Measurements from ENCODE around the gene TM7SF2. TPM values are rescaled to one million over a fixed set of nuclear protein-coding genes. Genes with fewer than 3 reads are reported as not detected.

The TM7SF2 gene
- total RNA-seq, 2 experiments from 2014 or later = 20.0 to 20.4 TPM

DNA sequence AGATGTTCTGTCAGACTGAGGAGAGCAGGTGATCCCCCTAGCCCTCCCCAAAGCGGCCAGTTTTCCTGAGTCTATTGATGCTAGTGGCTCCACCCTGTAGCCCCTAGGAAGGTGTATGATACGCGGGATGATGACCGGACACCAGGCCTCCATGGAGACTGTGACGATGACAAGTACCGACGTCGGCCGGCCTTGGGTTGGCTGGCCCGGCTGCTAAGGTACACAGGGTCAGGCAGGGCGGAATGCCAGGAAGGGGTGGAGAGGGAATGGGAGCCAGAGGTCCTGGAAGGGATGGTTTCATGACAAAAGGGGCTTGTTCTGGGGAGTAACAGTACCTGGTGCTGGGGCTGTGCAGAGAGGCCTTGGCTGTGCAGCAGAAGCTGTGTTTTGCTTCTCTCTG, 24.5 kb upstream of the TM7SF2 start:
- ATAC-seq (ENCODE audit: poor library complexity) = no peak
- H3K36me3 Mint-ChIP-seq (ENCODE audit: low read depth) = peaks cover 57% of the 10 kb centered on the region
- intact Hi-C loops (cut with DNase I, micrococcal nuclease) = loop anchor here in 1 of 2 experiments (10.0 kb wide), 2 partner anchors 242 to 1258 kb away; partner anchors contain the start of genes B4GAT1, BRMS1 and CDC42BPG

DNA sequence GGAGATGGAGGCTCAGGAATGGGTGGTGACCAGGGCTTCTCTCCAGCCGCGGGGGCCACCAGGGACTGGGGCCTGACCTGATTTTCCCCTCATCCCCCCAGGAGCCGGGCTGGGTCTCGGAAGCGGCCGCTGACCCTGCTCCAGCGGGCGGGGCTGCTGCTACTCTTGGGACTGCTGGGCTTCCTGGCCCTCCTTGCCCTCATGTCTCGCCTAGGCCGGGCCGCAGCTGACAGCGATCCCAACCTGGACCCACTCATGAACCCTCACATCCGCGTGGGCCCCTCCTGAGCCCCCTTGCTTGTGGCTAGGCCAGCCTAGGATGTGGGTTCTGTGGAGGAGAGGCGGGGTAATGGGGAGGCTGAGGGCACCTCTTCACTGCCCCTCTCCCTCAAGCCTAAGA, 23.8 kb upstream of the TM7SF2 start:
- H3K9me3 ChIP-seq (ENCODE audit: control insufficient read depth in 1 of 2, insufficient read depth in 1 of 2, low read length in 2 of 2) = no peaks in the 10 kb centered on the region
- ATAC-seq (ENCODE audit: poor library complexity) (no peak), DNase-seq (no peak)
- H3K36me3 ChIP-seq (ENCODE audit: insufficient read depth, low read length) = peaks cover 50% of the 10 kb centered on the region
- Mint-ChIP-seq H3K4me1 (ENCODE audit: low read depth) (peaks cover 32% of the 10 kb centered on the region), H3K36me3 (ENCODE audit: low read depth) (peaks cover 57% of the 10 kb centered on the region), H3K27me3 (no peaks in the 10 kb centered on the region), H3K4me3 (no peak overlapping the region), H3K9me3 (no peaks in the 10 kb centered on the region), H3K27ac (no peak overlapping the region)
- POLR2A ChIA-PET = interaction anchor here (1.6 kb wide), 1 partner anchor 8 kb away, joined by 5 read pairs; the partner anchor contains the start of gene VPS51
- no peak overlapping the region for H3K4me3 ChIP-seq (ENCODE audit: low read length)
- CTCF ChIA-PET = no interaction called here
- intact Hi-C loops (cut with DNase I, micrococcal nuclease) = loop anchor here in 1 of 2 experiments (10.0 kb wide), 2 partner anchors 243 to 1257 kb away; partner anchors contain the start of genes B4GAT1, BRMS1 and CDC42BPG
- H3K27me3 ChIP-seq (ENCODE audit: control insufficient read depth in 1 of 2, insufficient read depth in 2 of 2, low read length in 2 of 2) = no peaks in the 10 kb centered on the region
- no peak overlapping the region for H3K27ac ChIP-seq (ENCODE audit: low read depth in 1 of 2, low read length in 2 of 2)
- TF ChIP-seq, protein P1, sequence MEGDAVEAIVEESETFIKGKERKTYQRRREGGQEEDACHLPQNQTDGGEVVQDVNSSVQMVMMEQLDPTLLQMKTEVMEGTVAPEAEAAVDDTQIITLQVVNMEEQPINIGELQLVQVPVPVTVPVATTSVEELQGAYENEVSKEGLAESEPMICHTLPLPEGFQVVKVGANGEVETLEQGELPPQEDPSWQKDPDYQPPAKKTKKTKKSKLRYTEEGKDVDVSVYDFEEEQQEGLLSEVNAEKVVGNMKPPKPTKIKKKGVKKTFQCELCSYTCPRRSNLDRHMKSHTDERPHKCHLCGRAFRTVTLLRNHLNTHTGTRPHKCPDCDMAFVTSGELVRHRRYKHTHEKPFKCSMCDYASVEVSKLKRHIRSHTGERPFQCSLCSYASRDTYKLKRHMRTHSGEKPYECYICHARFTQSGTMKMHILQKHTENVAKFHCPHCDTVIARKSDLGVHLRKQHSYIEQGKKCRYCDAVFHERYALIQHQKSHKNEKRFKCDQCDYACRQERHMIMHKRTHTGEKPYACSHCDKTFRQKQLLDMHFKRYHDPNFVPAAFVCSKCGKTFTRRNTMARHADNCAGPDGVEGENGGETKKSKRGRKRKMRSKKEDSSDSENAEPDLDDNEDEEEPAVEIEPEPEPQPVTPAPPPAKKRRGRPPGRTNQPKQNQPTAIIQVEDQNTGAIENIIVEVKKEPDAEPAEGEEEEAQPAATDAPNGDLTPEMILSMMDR (IDR thresholded peaks at IDR 0.05) = no peak
- peaks cover 21% of the 10 kb centered on the region for H3K4me1 ChIP-seq (ENCODE audit: insufficient read depth, low read length)

More for the DNA sequence above, 24.5 kb upstream of the TM7SF2 start:
- Mint-ChIP-seq H3K4me1 (ENCODE audit: low read depth) (peaks cover 33% of the 10 kb centered on the region), H3K4me3 (no peak overlapping the region), H3K9me3 (no peaks in the 10 kb centered on the region), H3K27ac (no peak overlapping the region), H3K27me3 (no peaks in the 10 kb centered on the region)
- H3K9me3 ChIP-seq (ENCODE audit: control insufficient read depth in 1 of 2, insufficient read depth in 1 of 2, low read length in 2 of 2) = no peaks in the 10 kb centered on the region
- TF ChIP-seq, protein P1 (IDR thresholded peaks at IDR 0.05) = no peak
- POLR2A ChIA-PET = interaction anchor here (1.0 to 2.9 kb wide), 3 partner anchors 9 to 47 kb away, joined by 3 to 16 read pairs (median 5); partner anchors contain the start of genes SYVN1 and VPS51
- CTCF ChIA-PET = interaction anchor here (0.5 kb wide), 1 partner anchor 245 kb away, joined by 3 read pairs; no protein-coding TSS in a partner anchor
- no peak overlapping the region for H3K4me3 ChIP-seq (ENCODE audit: low read length)
- H3K27ac ChIP-seq (ENCODE audit: low read depth in 1 of 2, low read length in 2 of 2) = no peak overlapping the region
- no peak for DNase-seq
- peaks cover 21% of the 10 kb centered on the region for H3K4me1 ChIP-seq (ENCODE audit: insufficient read depth, low read length)
- peaks cover 50% of the 10 kb centered on the region for H3K36me3 ChIP-seq (ENCODE audit: insufficient read depth, low read length)
- H3K27me3 ChIP-seq (ENCODE audit: control insufficient read depth in 1 of 2, insufficient read depth in 2 of 2, low read length in 2 of 2) = no peaks in the 10 kb centered on the region

DNA sequence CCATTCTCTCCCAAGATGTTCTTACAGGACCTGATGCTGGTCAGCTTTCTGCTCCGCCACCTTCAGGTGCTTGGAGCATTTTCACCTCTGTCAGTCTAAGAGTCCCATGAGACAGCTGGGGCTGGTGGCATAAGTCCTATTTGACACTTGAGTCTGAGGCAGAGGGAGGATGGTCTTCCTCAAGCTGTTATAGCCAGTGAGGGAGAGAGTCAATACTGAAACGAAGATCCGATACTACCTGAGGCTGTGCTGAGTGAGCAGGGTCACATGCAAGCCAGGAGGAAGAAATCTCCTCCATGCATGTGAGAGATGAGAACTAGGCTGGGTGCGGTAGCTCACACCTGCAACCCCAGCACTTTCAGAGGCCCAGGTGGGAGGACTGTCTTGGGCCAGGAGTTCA, 22.1 kb upstream of the TM7SF2 start:
- CTCF ChIA-PET = interaction anchor here (1.4 kb wide), 1 partner anchor 21 kb away, joined by 4 read pairs; no protein-coding TSS in a partner anchor
- no peak overlapping the region for H3K4me3 ChIP-seq (ENCODE audit: low read length)
- H3K4me3 Mint-ChIP-seq = no peak overlapping the region
- H3K27ac Mint-ChIP-seq = peak overlapping the region; percentile 44
- H3K36me3 ChIP-seq (ENCODE audit: insufficient read depth, low read length) = peaks cover 48% of the 10 kb centered on the region
- no peaks in the 10 kb centered on the region for H3K9me3 Mint-ChIP-seq
- intact Hi-C loops (cut with DNase I, micrococcal nuclease) = loop anchor here in 1 of 2 experiments (10.0 kb wide), 2 partner anchors 245 to 1255 kb away; partner anchors contain the start of genes B4GAT1, BRMS1 and CDC42BPG
- H3K27me3 ChIP-seq (ENCODE audit: control insufficient read depth in 1 of 2, insufficient read depth in 2 of 2, low read length in 2 of 2) = no peaks in the 10 kb centered on the region
- H3K27me3 Mint-ChIP-seq = no peaks in the 10 kb centered on the region
- peaks cover 47% of the 10 kb centered on the region for H3K36me3 Mint-ChIP-seq (ENCODE audit: low read depth)
- H3K4me1 ChIP-seq (ENCODE audit: insufficient read depth, low read length) = peaks cover 9% of the 10 kb centered on the region
- DNase-seq = no peak
- H3K27ac ChIP-seq (ENCODE audit: low read depth in 1 of 2, low read length in 2 of 2) = no peak overlapping the region
- no peaks in the 10 kb centered on the region for H3K9me3 ChIP-seq (ENCODE audit: control insufficient read depth in 1 of 2, insufficient read depth in 1 of 2, low read length in 2 of 2)
- H3K4me1 Mint-ChIP-seq (ENCODE audit: low read depth) = peaks cover 14% of the 10 kb centered on the region
- no peak for ATAC-seq (ENCODE audit: poor library complexity)
- POLR2A ChIA-PET = no interaction called here
- TF ChIP-seq, protein P1 (IDR thresholded peaks at IDR 0.05) = no peak
